Measurements from ENCODE around the gene CXCL11.

GRCh38 chr4:76078033-76078613 lies 42.3 kb upstream of the CXCL11 start:
- TF ChIP-seq ZFX (IDR thresholded peaks at IDR 0.05; ENCODE audit: borderline replicate concordance) (no peak), CTCF (IDR thresholded peaks at IDR 0.05) (no peak)
